Adipocyte (in vitro differentiated cells): ENCODE measurements around the gene TMEM120B.

Experiments
- DNase-seq: peaks from one replicate; pipeline ENCODE4 v3.0.0-alpha.2; 2015; ENCODE audit warnings: low read depth
- H3K27me3 ChIP-seq: replicated peaks from 2 replicates; pipeline ENCODE4 v1.7.0; 2013; ENCODE audit warnings: mild to moderate bottlenecking, low read length, moderate library complexity; ENCODE audit not compliant: control insufficient read depth, insufficient read depth
- H3K36me3 ChIP-seq: 2 replicates; pipeline ENCODE4 v1.7.0; 2013; ENCODE audit warnings: low read length, mild to moderate bottlenecking, moderate library complexity; ENCODE audit not compliant: control insufficient read depth, insufficient read depth, severe bottlenecking
- H3K4me1 ChIP-seq: 2 replicates; pipeline ENCODE4 v1.7.0; 2013; ENCODE audit warnings: mild to moderate bottlenecking, low read length, moderate library complexity; ENCODE audit not compliant: control insufficient read depth, insufficient read depth
- H3K4me3 ChIP-seq: 2 replicates; pipeline ENCODE4 v1.7.0; 2013; ENCODE audit warnings: mild to moderate bottlenecking, low read length, moderate library complexity
- H3K9ac ChIP-seq: 2 replicates; pipeline ENCODE4 v1.7.0; 2013; ENCODE audit warnings: mild to moderate bottlenecking, low read length, moderate library complexity
- H3K9me3 ChIP-seq: 2 replicates; pipeline ENCODE4 v1.7.0; 2013; ENCODE audit warnings: mild to moderate bottlenecking, low read length, moderate library complexity; ENCODE audit not compliant: control insufficient read depth

The TMEM120B gene

DNA sequence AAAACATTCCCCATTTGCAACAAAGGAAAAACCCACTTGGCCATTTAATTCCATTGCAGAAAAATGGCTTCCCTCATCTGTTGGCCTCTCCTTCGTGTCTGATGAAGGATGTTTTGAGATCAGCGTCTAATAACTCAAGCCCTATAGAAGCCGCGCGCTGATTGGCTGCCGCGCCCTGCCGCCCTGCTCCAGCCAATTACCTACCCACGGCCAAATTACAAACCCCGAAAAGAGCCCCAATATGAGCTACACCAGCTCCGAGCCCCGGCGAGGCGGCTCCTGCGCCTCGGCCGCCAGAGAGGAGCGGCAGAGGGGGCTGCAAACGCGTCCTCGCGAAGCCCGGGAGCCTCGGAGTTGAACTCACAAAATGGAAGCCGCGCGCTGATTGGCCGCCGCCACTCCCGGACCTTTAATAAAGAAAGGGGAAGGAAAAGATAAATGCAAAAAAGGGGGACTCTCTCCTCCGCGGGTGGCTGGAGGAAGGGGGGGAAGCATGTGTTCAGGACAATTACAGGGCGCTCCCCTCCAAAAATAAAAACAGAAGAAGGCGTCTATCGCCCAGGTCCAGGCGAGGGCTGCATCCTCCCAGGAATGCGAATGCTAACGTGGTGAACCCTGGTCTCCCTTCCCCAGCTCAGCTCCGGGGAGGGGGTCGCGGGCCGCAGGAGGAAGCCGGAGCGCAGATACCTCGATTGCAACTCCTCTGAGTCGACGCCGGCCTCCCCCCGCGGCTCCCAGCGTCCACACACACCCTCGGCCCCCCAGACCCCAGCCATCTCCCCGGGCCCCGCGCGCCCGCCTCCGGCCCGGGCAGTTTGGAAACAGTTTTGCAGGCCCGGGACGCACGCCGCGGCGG lies 90.5 kb downstream of the TMEM120B start:
- peak; percentile 97 for DNase-seq
- peak overlapping the region; percentile 100 for H3K9ac ChIP-seq
- no peaks in the 10 kb centered on the region for H3K9me3 ChIP-seq
- H3K27me3 ChIP-seq, result no peaks in the 10 kb centered on the region
- H3K4me3 ChIP-seq, result peak overlapping the region; percentile 92
- H3K4me1 ChIP-seq, result peaks cover 32% of the 10 kb centered on the region
- H3K36me3 ChIP-seq, result peaks cover 12% of the 10 kb centered on the region

- peak within 1 kb of the TSS; percentile 92 for H3K4me3 ChIP-seq
- H3K9me3 ChIP-seq, result no peaks in the 10 kb centered on the region
- H3K4me1 ChIP-seq, result peaks cover 23% of the 10 kb centered on the region
- peak within 1 kb of the TSS; percentile 100 for H3K9ac ChIP-seq
- peak; percentile 67 for DNase-seq
- peaks cover 11% of the 10 kb centered on the region for H3K36me3 ChIP-seq
- no peaks in the 10 kb centered on the region for H3K27me3 ChIP-seq
Observed at GRCh38 chr12:121803861-121804416, 91.4 kb downstream of the TMEM120B start, which contains the start of gene SETD1B. SETD1B (plus strand) TSS chr12:121804009; CDS start chr12:121804738, 729 bp downstream.

GRCh38 chr12:121804417-121805111 lies 92.0 kb downstream of the TMEM120B start:
- H3K27me3 ChIP-seq, result no peaks in the 10 kb centered on the region
- peaks cover 17% of the 10 kb centered on the region for H3K36me3 ChIP-seq
- DNase-seq, result peak; percentile 63
- H3K9me3 ChIP-seq, result no peaks in the 10 kb centered on the region
- peak overlapping the region; percentile 100 for H3K9ac ChIP-seq
- H3K4me1 ChIP-seq, result peaks cover 19% of the 10 kb centered on the region
- peak overlapping the region; percentile 88 for H3K4me3 ChIP-seq

- Histone ChIP-seq H3K27me3 (no peaks in the 10 kb centered on the region), H3K4me1 (peaks cover 19% of the 10 kb centered on the region), H3K4me3 (peak overlapping the region; percentile 88), H3K9me3 (no peaks in the 10 kb centered on the region), H3K36me3 (peaks cover 26% of the 10 kb centered on the region), H3K9ac (peak overlapping the region; percentile 100)
- DNase-seq, result peak; percentile 55
Observed at GRCh38 chr12:121805171-121806008, 92.8 kb downstream of the TMEM120B start.

GRCh38 chr12:121806009-121806545 lies 93.5 kb downstream of the TMEM120B start:
- H3K4me1 ChIP-seq, result peaks cover 26% of the 10 kb centered on the region
- H3K36me3 ChIP-seq, result peaks cover 32% of the 10 kb centered on the region
- peak overlapping the region; percentile 86 for H3K9ac ChIP-seq
- no peaks in the 10 kb centered on the region for H3K9me3 ChIP-seq
- DNase-seq, result no peak
- H3K4me3 ChIP-seq, result peak overlapping the region; percentile 88
- no peaks in the 10 kb centered on the region for H3K27me3 ChIP-seq

DNA sequence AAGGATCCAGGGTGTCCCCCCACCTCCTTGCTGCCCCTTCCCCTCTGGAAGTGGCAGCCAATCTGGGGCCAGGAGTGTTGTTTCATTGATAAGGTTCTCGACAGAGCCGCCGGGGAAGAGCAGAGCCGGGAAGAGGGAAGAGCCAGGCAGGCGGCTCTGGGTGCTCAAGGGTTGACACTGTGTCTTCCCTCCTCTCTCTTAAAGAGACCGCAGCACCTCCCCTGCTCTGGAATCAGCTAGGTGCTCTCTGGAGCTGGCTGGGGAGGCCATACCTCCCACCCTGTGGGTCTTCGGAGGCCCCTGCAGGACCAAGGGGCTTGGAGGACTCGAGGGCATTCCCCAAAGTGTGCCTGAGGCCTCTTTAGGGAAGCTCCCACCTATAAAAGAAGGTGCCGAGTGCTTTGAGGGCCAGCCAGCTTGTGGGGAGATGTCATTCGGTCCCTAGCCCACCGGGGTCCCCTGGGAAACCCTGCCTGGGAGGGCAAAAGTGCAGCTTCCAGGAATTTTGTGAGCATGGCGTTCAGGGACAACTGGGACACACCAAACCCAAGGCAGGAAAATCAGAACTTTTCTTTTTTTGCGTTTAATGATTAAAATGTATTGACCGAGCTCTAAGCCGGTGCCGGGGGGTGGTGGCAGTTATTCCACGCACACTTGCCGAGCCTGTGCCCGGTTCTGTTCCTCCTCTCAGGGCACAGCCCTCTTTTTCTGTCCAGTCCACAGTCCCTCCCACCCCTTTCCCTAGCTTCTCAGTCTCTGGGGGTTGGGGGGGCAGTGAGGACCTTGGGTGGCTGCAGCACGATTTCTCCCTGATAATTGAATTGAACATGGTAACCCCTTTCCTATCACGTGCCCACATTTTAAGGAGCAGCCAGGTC lies 94.2 kb downstream of the TMEM120B start:
- H3K4me3 ChIP-seq, result peak overlapping the region; percentile 88
- peaks cover 34% of the 10 kb centered on the region for H3K36me3 ChIP-seq
- H3K27me3 ChIP-seq, result no peaks in the 10 kb centered on the region
- peak overlapping the region; percentile 86 for H3K9ac ChIP-seq
- no peaks in the 10 kb centered on the region for H3K9me3 ChIP-seq
- H3K4me1 ChIP-seq, result peaks cover 30% of the 10 kb centered on the region
- peak; percentile 62 for DNase-seq

- H3K4me1 ChIP-seq, result peaks cover 32% of the 10 kb centered on the region
- no peak overlapping the region for H3K4me3 ChIP-seq
- peaks cover 34% of the 10 kb centered on the region for H3K36me3 ChIP-seq
- H3K9me3 ChIP-seq, result no peaks in the 10 kb centered on the region
- no peak for DNase-seq
- H3K27me3 ChIP-seq, result no peaks in the 10 kb centered on the region
- H3K9ac ChIP-seq, result no peak overlapping the region
Observed at GRCh38 chr12:121807642-121808347, 95.2 kb downstream of the TMEM120B start.

- no peaks in the 10 kb centered on the region for H3K27me3 ChIP-seq
- H3K36me3 ChIP-seq, result peaks cover 34% of the 10 kb centered on the region
- DNase-seq, result no peak
- no peak overlapping the region for H3K9ac ChIP-seq
- H3K4me3 ChIP-seq, result no peak overlapping the region
- H3K9me3 ChIP-seq, result no peaks in the 10 kb centered on the region
- H3K4me1 ChIP-seq, result peaks cover 40% of the 10 kb centered on the region
Observed at GRCh38 chr12:121808623-121809022, 96.1 kb downstream of the TMEM120B start.

DNA sequence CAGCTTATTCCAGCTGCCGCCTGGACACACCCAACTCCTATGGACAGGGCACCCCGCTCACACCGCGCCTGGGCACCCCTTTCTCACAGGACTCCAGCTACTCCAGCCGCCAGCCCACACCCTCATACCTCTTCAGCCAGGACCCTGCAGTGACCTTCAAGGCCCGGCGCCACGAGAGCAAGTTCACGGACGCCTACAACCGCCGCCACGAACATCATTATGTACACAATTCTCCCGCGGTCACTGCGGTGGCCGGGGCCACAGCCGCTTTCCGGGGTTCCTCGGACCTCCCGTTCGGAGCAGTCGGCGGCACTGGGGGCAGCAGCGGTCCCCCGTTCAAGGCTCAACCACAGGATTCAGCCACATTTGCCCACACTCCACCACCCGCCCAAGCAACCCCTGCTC lies 97.2 kb downstream of the TMEM120B start:
- Histone ChIP-seq H3K9ac (no peak overlapping the region), H3K27me3 (no peaks in the 10 kb centered on the region), H3K36me3 (peaks cover 38% of the 10 kb centered on the region), H3K9me3 (no peaks in the 10 kb centered on the region), H3K4me3 (no peak overlapping the region), H3K4me1 (peaks cover 44% of the 10 kb centered on the region)
- DNase-seq, result no peak
